ENCODE results near the gene ARL15. TPM values are rescaled to one million over a fixed set of nuclear protein-coding genes. Genes with fewer than 3 reads are reported as not detected.

The ARL15 gene
- total RNA-seq, 1 experiment from 2014 or later = 13.0 TPM

GRCh38 chr5:53991942-53992341 is 318.4 kb downstream of the ARL15 start:
- Histone ChIP-seq H2BK120ac (ENCODE audit: low read depth, low read length, poor library complexity, severe bottlenecking) (no peak overlapping the region), H2BK20ac (ENCODE audit: low read depth, low read length, poor library complexity, severe bottlenecking) (no peak overlapping the region), H4K91ac (ENCODE audit: insufficient read length, low read depth, low read length) (no peak overlapping the region), H3K9ac (ENCODE audit: extremely low read depth, insufficient read length, low read length) (no peak overlapping the region), H4K5ac (ENCODE audit: insufficient read length, low read depth, low read length) (no peak overlapping the region), H3K56ac (ENCODE audit: insufficient read length, low read depth, low read length) (no peak overlapping the region), H3K4ac (ENCODE audit: low read depth, low read length) (no peak overlapping the region), H3T11ph (ENCODE audit: low read length) (no peak overlapping the region), H4K8ac (replicated peaks; ENCODE audit: insufficient read length, low read depth, low read length) (no peak overlapping the region), H2BK12ac (ENCODE audit: insufficient read length, low read depth, low read length) (no peak overlapping the region), H2AK5ac (ENCODE audit: insufficient read length, low read length) (no peak overlapping the region), H3K4me2 (ENCODE audit: insufficient read depth, insufficient read length, low read length) (no peak overlapping the region), H2BK5ac (ENCODE audit: insufficient read length, low read length) (no peak overlapping the region), H3K14ac (ENCODE audit: insufficient read depth, low read length) (no peak overlapping the region), H3K27ac (ENCODE audit: insufficient read length, low read depth, low read length) (no peak overlapping the region), H3K4me1 (ENCODE audit: insufficient read depth, low read length) (no peaks in the 10 kb centered on the region; the same call in 1 of the 2 replicates), H3K79me2 (ENCODE audit: insufficient read depth, low read length) (no peaks in the 10 kb centered on the region), H4K20me1 (ENCODE audit: control insufficient read depth, insufficient read depth, insufficient read length) (no peaks in the 10 kb centered on the region), H2BK15ac (ENCODE audit: low read depth, low read length) (no peak overlapping the region), H2AFZ (ENCODE audit: low read length) (no peak overlapping the region), H3K27me3 (ENCODE audit: insufficient read depth, low read length) (no peaks in the 10 kb centered on the region), H3K23me2 (ENCODE audit: insufficient read length, low read depth, low read length, poor library complexity, severe bottlenecking) (no peaks in the 10 kb centered on the region), H3K79me1 (ENCODE audit: insufficient read depth, low read depth, low read length, poor library complexity, severe bottlenecking) (no peaks in the 10 kb centered on the region), H3K9me3 (ENCODE audit: control insufficient read depth, low read depth, low read length) (no peaks in the 10 kb centered on the region), H3K18ac (ENCODE audit: insufficient read length, low read depth, low read length) (no peak overlapping the region), H3K23ac (ENCODE audit: insufficient read length, low read depth, low read length) (no peak overlapping the region)
- Mint-ChIP-seq H3K36me3 (ENCODE audit: insufficient read depth in 1 of 3, low read depth in 3 of 3) (no peaks in the 10 kb centered on the region), H3K4me3 (no peak overlapping the region), H3K9me3 (no peaks in the 10 kb centered on the region), H3K27ac (no peak overlapping the region), H3K4me1 (peaks cover 26 to 32% of the 10 kb centered on the region in 2 experiments), H3K27me3 (ENCODE audit: low read depth) (no peaks in the 10 kb centered on the region)
- DNase-seq = no peak
- no CpG with 5 or more reads among the region's 4 CpGs for WGBS (ENCODE audit: extremely low coverage, insufficient read length, low lambda C conversion rate)
- TF ChIP-seq, protein P1, sequence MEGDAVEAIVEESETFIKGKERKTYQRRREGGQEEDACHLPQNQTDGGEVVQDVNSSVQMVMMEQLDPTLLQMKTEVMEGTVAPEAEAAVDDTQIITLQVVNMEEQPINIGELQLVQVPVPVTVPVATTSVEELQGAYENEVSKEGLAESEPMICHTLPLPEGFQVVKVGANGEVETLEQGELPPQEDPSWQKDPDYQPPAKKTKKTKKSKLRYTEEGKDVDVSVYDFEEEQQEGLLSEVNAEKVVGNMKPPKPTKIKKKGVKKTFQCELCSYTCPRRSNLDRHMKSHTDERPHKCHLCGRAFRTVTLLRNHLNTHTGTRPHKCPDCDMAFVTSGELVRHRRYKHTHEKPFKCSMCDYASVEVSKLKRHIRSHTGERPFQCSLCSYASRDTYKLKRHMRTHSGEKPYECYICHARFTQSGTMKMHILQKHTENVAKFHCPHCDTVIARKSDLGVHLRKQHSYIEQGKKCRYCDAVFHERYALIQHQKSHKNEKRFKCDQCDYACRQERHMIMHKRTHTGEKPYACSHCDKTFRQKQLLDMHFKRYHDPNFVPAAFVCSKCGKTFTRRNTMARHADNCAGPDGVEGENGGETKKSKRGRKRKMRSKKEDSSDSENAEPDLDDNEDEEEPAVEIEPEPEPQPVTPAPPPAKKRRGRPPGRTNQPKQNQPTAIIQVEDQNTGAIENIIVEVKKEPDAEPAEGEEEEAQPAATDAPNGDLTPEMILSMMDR (conservative IDR thresholded peaks at IDR 0.05) = peak; percentile 72
